GM19468 (cell line): ENCODE results near the gene GPC3.
"Not testable (repeated sequence)": the region's sequence is repeated elsewhere in the genome, so short reads cannot be mapped to it uniquely, and the experiment has no call there.

Experiments used
- ATAC-seq: cut with Tn5 transposase; IDR thresholded peaks from one replicate; pipeline ENCODE4 v1.9.1; 2021; ENCODE audit warnings: mild to moderate bottlenecking, moderate library complexity, moderate number of reproducible peaks; ENCODE audit not compliant: unreplicated experiment; ENCODE audit errors: extremely low read depth

The GPC3 gene

DNA sequence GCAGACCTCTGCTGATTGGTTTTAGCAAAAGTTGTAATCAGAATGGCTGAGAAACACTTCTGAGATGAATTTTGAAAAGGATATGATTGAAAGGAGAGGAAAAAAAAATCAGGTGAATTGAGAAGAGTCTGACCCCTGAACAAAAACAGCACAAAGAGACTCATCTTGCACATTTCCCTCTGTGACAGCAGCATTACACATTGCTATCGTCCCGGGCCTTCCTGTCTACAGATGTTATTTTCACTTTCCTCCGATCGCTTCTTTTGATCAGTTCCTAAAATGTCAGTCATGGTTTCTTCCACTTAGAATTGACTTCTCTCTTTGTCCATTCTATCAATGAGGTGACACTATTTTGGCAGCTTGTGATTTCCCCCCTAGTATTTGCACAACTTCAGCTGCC, 262.6 kb downstream of the GPC3 start:
- ATAC-seq = no peak

DNA sequence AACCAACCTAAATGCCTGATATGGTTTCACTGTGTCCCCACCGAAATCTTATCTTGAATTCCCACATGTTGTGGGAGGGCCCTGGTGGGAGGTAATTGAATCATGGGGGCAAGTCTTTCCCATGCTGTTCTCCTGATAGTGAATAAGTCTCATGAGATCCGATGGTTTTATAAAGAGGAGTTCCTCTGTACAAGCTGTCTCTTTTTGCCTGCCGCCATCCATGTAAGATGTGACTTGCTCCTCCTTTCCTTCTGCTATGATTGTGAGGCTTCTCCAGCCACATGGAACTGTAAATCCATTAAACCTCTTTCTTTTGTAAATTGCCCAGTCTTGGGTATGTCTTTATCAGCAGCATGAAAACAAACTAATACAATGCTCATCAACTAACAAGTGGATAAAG, 265.1 kb downstream of the GPC3 start:
- ATAC-seq = not testable (repeated sequence)

DNA sequence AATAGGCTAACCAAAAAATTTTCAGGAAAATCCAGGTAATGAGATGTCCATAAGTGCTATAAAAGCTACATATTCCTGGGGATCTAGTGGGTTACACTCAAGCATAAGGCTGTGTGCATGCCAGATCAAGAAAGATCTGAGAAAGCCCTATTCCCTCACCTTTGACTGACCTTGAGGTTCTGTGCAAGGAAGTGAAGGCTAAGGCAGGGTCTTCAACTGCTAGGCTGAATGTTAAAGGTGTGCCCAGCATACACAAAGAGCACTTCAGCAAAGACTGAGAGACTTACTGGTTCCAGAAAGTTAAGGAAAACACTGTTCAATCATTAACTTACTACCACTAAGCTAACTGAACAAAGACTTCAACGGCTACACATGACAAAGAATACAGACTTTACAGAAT, 269.7 kb downstream of the GPC3 start:
- no peak for ATAC-seq

DNA sequence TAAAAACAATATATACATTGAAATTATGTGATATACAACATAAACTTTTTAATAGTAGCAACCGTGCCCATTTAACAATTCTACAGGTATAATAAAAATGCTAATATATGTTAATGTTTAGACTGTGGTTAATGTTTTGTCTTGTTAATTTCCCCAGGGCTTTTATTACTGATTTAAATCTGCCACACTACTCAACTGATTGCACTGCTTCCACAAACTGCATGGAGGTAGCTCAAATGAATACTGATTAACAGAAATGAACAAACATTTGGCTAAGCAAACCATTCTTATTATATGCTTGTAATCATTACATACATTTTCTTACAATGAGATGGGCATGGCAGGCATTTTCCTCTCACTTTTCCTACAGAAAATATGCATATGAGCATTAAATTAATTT, 275.9 kb downstream of the GPC3 start:
- no peak for ATAC-seq

DNA sequence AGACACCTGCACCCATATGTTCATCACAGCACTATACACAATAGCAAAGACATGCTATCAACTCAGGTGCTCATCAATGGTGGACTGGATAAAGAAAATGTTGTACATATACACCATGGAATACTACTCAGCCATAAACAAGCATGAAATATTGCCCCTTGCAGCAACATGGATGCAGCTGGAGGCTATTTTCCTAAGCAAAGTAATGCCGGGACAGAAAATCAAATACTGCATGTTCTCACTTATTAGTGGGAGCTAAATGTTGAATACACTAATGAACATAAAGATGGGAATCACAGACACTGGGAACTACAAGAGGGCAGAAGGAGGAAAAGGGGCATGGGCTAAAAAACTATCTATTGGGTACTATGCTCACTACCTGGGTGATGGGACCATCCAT, 278.5 kb downstream of the GPC3 start:
- ATAC-seq = no peak

DNA sequence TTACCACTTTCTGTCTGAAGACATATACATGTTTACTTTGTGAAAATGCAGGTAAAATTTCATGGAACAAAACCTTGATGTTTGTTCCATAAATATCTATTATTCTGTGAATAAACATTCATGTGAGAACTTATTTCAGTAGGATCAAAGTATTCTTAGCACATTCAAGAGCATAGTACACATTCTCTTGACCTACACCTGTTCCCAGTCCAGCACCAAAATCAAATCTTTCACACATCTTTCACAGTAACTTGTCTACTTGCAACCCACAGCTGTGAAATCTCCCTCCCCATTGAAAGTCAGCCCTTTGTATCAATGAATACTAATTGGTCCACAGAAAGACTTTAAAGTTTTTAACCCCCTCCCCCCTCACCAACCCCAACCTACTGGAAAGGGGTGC, 283.2 kb downstream of the GPC3 start:
- ATAC-seq = no peak

DNA sequence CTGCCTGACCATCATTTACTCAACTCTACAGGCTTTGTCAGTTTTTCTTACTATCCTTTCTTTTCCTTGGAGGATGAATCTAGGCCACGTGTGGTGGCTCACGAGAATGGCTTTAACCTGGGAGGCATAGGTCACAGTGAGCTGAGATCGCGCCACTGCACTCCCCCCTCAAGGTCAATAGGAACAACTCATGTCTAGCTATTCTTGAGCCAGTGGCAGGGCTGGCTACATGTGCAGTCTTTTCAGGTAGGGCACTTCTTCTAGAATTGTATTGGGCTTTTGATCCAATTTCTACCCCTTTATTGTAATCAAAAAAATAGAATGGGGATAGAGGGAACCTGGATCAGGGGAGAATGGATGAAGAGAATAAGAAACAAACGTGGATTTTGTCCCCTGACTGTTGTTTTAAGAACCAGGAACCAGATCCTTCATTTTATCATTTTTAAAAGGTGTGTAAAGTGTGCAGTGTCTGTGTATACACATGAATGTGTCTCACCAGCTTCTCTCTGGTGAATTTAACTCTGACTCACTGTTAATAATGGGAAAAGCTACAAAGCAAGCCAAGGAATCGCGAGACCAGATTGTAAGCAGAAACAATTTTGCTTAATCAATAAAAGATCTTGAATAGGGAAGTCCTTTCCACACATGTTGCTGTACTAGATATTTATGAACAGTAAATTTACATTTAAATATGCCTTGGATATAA, 286.2 kb downstream of the GPC3 start:
- no peak for ATAC-seq

DNA sequence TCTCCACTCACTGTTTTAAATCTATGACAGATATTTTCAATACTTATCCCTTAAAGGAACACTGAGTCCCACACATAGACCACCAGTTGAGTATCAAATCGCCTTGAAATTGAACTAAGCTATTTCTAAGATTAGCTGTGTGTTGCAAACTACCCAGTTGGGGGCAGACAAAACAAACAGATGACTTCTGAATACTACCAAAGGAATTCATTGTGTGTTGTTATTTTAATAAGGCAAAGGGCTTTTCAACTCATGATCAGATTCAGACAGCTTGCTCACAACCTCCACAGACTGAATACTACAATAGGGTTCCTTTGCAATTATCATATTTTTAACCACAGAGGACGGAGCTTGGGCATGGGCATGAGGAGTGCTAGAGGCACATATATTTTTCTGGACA, 287.1 kb downstream of the GPC3 start:
- ATAC-seq = no peak

DNA sequence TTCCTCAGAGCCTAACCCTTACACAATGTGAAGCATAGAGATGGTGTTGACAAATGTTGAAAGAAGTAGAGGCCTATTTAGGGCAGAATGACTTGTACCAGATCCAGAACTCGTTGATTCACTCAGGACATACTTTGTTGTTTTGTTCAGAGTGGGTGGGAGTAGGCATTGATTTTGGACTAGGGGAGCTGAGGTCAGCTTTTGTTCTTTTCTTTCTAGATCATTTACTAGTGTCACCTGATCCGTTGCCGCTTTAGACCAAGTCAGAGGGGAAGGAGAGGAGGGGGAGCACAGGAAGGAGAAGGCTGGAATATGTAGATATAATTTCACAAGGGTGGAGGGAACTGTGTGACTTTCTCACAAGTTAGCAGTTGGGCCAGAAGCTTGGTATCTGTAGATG, 287.7 kb downstream of the GPC3 start:
- no peak for ATAC-seq

DNA sequence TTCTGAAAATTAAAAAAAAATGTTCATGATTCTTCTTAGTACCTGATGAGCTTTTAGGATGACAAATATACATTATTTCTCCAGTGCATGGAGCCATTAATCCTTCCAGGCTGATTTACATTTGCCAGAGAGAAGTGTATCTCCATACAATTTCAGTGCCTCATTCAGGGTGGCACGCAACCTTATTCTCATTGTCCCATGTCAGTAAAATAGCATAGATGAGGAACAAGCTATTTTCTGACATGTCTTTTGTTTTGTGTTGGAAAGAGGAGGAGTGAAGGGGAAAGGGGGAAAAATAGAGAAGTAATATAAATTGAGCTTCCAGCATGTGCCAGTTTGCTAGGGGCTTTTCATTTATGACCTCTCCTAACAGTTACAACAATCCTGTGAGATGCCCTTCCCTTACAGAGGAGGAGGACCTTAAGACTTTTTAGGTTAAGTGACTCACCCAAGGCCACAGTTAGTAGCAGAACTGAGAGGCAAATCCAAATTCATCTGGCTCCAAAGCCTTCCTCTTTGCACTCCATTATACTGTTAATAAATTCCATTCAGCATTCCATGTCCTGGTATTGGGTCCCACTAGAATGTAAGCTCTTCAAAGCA, 295.3 kb downstream of the GPC3 start:
- no peak for ATAC-seq

DNA sequence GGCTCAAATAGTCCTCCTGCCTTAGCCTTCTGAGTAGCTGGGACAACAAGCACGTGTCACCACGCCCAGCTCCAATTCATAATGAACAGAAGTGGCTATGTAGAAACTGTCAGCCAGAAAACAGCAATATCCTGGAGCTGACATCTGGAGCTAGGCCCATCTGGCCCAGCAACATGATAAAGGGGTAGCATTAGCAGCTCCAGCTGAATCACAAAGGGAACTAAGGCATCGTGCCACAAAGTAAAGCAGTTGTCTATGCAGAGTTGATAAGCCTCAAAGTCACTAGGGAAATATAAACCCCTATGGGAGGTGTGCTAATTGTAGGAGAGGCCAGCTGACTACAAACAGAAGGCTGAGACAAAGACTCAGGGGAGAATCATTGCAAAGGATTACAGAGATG, 299.6 kb downstream of the GPC3 start:
- no peak for ATAC-seq

DNA sequence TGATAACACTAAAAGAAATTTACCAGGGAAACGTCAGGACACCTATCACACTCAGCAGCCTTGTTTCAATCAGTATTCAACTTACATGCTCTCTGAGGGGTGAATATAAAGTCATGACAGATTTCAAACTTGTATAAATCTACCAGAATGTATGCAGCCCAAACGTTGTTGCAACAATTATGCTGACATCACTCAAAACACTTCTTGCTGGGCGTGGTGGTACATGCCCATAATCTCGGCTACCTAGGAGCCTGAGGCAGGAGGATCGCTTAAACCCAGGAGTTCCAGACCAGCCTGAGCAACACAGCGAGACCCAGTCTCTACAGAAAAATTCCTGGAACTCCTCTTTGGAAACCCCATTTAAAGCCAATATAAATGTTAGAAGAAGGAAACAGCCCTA, 303.5 kb downstream of the GPC3 start:
- ATAC-seq = no peak

DNA sequence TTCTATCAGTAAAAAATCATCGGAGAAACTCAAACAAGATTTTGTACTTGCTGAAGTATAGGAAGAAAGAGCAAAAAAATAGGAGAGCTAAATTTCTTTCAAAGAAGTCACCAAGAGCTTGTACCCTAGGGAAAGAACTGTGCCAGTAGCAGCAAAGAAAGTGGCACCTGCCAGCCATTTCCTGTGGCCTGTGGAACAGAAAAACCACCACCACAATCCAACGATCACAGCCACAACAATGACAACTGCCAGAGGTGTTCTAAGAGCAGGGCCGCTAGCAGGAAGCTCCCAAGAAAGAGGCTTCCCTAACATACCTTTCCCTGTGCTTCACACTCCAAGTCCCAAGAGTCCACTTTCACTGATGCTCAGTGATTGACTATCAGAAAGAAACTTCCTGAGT, 304.0 kb downstream of the GPC3 start:
- no peak for ATAC-seq

DNA sequence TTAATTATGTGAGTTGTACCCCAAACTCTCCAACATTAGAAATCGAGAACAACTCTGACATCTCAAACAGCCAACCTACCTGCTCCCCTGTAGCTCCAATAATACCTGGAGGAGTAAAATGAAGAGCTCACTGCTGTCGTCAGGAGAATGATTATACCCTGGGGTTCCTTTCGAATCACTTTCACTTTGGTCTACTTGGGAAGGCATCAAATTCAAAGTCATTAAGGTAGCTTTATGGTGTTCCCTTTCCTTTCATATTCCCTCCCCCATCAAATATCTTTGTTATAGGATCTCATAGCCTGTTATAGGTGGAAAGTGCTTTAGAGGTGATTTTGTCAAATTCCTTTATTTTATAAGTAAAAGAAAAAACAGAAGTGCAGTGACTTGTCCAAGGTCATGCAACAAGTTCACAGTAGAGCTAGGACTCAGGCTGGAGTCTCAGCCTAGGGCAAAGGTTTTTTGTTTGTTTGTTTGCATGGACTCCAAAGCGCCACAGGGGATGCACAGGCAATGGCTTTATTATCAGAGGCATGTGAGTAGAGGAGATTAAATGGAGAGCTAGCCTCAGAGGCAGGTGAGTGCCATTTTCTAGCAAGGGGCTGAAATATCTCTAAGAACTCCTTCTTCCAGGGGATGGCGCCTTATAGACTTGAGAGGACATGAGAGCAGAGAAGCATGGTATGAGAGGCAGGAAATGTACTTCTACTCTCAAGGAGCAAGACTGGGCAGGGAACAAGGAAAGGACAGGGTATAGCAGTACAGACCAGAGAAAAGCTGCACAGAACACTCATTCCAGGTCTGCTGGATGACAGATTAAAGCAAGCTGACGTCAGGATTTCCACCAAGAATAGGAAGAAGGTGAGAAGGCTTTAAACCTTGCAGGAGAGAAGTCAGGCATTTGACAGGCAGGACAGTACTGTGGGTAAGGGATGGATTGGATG, 308.0 kb downstream of the GPC3 start:
- no peak for ATAC-seq

DNA sequence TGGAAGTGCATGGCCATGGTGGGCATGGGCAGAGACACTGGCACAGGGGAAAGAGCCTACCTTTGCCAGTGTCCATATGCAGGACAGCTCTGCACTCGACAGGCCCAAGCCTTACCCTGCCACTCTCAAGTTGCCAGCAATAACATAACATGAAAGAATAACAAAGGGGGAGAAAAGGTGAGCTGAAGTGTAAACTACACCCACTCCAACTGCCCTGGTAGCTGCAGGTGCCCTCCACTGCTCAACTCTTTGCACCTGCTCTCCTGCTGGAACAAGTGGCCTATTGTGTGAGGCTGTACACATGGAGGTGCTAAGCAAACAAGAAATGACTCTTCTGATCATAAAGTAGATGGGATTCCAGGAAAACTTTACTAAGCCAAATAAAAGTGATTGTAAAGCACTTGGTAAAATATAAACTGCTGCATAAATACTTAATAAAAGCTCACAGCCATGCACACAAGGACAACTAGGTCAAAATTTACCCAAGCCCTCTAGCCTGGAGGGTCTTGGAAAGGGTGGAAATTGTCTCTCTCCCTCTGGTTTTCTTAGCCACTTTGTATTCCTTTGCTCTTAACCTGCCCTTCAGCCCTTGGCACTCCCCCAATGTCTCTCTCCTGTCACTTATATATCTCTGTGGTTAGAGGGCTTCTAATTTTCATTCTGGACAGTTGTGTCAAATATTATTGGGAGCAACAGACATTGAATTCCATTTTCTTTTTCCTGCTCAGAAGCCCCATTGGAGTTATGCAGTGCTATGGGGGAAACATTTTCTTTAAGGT, 308.9 kb downstream of the GPC3 start:
- ATAC-seq = no peak

DNA sequence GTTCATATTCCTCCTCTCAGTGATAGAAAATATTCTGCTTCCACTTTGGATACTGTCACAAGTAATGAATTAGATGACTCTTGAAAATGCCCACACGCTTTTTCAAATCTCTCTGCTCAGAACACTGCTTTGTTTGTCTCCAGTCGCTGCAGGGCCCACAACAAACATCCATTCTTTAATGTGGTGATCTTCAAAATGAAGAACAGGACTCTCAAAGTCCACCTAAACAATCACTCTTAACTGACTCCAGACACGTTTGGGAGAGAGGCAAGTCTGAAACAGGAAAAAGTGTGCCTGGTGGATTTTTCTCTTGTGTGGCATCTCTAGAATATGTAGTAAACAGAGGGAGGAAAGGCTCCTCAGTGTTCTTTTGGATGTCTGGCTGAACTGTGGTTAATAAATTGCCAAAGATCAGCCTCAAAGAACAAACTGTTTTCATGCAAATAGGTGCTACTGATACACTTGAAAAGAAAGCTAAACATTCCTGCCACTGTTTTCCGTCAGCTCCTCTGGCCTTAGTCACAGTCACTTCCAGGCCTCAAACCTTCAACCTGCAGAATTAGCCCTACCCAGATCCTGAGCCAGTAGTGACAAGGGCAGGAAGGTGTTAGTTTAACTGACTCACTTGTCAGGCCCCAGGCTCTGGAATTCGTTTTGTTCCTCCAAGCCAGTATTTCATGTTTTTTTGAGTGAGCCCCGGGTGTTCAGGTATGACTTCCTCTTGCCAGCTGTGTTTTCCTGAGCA, 310.5 kb downstream of the GPC3 start:
- ATAC-seq = no peak

DNA sequence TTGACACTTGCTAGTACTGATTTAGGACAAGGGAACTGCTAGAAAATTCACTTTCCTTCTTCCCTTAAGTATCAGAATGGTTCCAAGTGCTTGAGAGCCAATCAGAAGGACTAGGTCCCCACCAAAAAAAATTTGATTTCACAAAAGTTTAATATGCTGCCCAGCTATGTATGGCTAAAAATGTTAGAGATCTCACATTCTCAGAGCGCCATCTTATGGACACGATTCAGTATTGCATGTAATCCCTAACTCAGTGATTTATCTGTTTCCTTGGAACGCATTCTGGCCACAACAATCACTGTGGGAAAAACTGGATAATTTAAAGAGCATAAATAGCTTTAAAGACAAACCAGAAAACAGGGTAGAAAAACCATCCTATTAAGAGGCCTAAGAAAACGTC, 315.0 kb downstream of the GPC3 start:
- no peak for ATAC-seq

DNA sequence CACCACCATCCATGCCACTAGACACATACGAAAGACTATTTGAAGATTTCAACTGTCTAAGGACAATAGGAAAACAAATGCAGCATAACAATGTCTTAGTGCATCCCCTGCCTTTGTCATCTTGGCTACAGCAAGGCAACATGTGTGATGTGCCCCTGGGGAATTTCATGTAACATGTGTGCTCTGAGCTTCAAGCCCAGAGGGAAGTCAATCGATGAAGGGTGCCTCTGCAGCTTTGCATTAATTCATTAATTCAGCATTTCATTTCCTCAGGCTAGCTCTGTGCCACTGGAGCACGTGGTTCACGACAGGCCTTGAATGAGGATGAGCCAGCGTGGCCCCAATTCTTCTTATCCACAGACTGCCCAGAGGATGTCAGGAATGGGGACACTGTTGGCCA, 316.2 kb downstream of the GPC3 start:
- ATAC-seq = no peak

DNA sequence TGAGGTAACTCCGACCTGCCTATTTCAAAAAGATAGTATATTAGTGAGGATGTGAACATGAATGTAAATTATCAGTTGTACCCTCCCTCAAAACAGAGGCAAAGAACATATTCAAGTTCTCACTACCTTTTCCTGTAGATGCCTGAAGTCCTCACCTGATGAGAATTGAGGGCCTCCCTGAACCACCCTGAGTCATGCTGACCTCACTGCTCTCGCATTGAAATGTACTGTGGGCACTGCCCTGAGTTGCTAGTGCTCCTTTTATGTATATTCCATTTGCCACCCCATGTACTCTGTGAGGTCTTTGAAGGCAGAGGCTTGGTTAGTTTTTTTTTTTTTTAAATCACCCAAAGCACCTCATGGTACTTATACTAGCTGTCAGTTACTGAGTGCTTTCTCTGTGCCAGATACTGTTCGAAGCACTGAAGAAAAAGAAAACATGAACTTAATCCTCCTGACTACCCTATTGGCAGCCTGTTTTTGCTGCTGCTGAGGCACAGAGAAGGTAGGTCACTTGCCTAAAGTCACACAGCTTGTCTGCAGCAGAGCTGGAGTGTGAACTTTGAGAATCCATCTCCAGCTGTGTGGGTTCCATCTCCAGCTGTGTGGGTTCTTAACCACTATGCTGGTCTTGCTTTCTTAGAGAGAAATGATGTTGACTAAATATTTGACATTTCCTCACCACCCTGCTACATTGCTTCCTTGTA, 317.0 kb downstream of the GPC3 start:
- ATAC-seq = no peak
